22Rv1 (cell line): ENCODE data around the gene LRRC55.

ENCODE experiments used
- H3K27ac ChIP-seq: fragments of 450-650 bp; 2 replicates; pipeline ENCODE4 v1.5.1; 2017
- ZFX ChIP-seq: fragments of 450-650 bp; IDR thresholded peaks from 2 replicates; pipeline ENCODE4 v1.6.1; 2017; ENCODE audit warnings: antibody characterized with exemption, borderline replicate concordance
- TF ChIP-seq, protein P1 (sequence below): fragments of 450-650 bp; IDR thresholded peaks from 2 replicates; pipeline ENCODE4 v1.5.1; 2017; ENCODE audit warnings: mild to moderate bottlenecking

LRRC55 gene

GRCh38 chr11:57144075-57144474 is 37.7 kb upstream of the LRRC55 start:
- H3K27ac ChIP-seq, result no peak overlapping the region
- TF ChIP-seq ZFX, result no peak
- TF ChIP-seq, protein P1, sequence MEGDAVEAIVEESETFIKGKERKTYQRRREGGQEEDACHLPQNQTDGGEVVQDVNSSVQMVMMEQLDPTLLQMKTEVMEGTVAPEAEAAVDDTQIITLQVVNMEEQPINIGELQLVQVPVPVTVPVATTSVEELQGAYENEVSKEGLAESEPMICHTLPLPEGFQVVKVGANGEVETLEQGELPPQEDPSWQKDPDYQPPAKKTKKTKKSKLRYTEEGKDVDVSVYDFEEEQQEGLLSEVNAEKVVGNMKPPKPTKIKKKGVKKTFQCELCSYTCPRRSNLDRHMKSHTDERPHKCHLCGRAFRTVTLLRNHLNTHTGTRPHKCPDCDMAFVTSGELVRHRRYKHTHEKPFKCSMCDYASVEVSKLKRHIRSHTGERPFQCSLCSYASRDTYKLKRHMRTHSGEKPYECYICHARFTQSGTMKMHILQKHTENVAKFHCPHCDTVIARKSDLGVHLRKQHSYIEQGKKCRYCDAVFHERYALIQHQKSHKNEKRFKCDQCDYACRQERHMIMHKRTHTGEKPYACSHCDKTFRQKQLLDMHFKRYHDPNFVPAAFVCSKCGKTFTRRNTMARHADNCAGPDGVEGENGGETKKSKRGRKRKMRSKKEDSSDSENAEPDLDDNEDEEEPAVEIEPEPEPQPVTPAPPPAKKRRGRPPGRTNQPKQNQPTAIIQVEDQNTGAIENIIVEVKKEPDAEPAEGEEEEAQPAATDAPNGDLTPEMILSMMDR, result no peak

DNA sequence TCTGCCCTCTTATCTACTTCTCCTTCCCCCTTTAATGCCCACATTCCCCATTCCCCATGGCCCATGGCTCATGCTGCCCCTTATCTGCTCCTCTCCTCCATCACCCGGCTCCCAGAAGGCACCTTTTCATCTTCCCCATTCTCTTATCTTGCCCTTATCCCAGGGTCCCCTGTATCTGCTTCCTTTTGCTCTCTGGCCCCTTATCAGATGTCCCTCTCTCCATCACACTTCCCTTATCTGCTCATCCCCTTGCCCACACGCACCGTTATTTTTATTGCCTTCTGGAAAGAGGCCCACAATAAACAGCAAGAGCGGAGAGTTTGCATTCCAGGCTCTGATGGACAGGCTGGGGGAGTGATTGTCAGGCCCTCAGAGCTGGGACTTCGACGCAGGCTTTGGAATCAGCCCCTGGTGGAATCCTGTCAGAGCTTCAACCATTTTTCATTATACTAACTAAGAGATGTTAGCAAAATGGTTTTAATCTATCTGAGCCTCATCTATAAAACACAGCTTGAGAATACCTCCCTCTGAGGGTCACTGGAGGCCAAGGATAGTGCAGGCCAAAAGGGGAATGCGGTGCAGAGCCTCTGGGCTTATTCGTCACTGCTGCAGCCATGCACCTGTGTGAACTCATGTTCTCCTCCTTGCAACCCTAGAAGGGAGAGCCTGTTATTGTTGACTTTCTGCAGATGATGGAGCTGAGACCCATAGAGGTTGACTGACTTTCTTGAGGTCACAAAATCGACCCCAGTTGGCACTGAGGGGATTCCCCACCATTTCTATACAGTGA is 37.0 kb upstream of the LRRC55 start:
- TF ChIP-seq, protein P1, result no peak
- TF ChIP-seq ZFX, result no peak
- no peak overlapping the region for H3K27ac ChIP-seq

DNA sequence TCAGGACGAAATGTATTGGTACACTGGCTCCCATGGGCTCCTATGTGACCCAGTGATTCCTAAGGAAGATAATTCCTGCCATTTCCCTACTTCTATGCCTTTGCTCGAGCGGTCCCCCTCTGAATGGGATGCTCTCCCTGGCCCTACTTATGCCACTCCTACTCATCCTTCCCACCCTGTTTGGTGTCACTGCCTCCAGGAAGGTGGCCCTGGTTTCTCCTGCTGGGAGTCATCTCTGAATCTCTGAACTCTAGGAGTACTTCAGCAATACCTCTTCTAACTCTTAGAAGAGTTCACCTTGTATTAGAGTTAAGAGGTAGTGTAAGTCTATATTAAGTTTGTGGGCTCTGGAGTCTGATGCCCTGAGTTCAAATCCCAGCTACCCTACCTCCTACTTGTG is 35.5 kb upstream of the LRRC55 start:
- no peak for TF ChIP-seq ZFX
- TF ChIP-seq, protein P1, result no peak
- no peak overlapping the region for H3K27ac ChIP-seq

DNA sequence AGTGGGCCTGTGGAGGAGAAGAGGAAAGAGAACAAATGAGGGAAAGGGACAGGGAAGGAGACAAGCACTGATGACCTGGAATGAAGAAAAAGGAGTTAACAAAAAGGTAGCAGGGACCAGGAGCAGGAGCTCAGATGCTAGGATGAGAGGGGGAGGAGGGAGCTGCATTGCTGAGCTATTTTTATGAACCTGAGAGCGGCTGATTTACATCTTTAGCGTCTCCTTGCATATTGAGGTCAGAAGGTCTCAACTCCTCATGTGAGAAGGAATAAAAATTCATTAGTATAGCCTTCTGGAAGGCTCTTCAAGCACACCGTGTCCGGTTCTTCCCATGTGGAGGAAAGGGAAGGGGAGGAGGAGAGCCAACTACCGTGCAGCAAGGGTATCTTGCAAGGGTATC is 33.1 kb upstream of the LRRC55 start:
- no peak overlapping the region for H3K27ac ChIP-seq

DNA sequence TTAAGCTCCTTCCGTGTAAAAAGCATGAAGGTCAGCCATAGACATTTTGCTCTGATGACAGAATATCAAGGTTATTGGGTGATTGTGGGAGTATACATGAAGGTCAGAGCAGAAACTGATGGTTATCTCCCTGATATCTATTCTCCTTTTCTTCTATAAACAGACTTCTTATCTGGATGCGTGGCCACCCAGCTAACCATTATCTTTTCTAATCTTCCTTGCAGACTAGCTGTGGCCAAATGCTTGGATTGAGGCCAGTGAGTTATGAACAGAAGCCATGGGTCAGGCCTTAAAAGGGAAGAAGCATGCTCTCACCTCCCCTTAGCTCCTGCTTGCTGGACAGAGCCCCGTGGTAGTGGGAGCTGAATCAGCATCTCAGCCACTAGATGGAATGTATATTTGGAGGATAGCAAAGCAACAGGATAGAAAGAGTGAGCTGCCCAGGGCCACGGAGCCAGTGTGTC is 31.3 kb upstream of the LRRC55 start:
- no peak overlapping the region for H3K27ac ChIP-seq
- no peak for TF ChIP-seq ZFX
- TF ChIP-seq, protein P1, result no peak

More for the DNA sequence above, 33.1 kb upstream of the LRRC55 start:
- TF ChIP-seq, protein P1, result no peak
- TF ChIP-seq ZFX, result no peak

DNA sequence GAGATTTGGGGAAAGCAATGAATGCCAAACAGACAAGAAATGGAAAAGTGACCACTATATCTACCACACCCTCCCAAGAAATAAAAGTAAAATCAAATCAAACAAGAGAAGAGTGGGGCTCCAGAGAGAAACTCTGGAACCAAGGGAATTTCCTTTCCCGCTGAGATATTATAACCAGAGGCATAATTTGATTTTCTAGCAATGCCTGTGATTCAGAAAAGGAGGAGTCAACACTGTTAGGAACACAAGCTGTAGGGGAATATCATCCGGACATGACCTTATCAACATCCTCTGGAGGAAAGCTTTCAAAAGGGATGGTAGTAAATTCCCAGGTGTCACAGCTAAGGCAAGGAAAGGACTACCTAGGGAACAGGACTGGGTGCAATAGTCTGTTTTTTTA is 29.6 kb upstream of the LRRC55 start:
- H3K27ac ChIP-seq, result no peak overlapping the region
- TF ChIP-seq, protein P1, result no peak
- TF ChIP-seq ZFX, result no peak

DNA sequence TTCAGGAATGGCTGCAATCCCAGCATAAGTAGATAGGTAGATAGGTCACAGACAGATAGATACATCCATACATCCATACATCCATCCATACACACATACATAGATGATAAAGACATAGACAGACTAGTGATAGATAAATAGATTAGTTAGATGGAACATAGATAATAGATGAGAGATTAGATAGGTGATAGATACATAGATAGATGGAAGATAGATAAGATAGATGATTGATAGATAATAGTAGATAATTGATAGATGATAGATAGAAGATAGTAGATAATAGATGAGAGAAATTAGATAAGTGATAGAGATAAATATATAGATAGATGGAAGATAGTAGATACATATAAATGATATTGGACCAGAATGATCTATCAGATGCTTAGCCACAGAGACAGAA is 28.3 kb upstream of the LRRC55 start:
- TF ChIP-seq, protein P1, result no peak
- TF ChIP-seq ZFX, result no peak
- no peak overlapping the region for H3K27ac ChIP-seq
